GM12874 (cell line): ENCODE data around the gene IQCE.

Experiments
- CTCF ChIP-seq: IDR thresholded peaks from 2 replicates; pipeline ENCODE4 v1.5.1; 2011; ENCODE audit warnings: low read depth, mild to moderate bottlenecking, control low read depth, low read length, moderate library complexity; ENCODE audit not compliant: insufficient read depth

IQCE gene

GRCh38 chr7:2569421-2569820 lies 10.6 kb downstream of the IQCE start:
- TF ChIP-seq CTCF, result no peak

- no peak for TF ChIP-seq CTCF
These were observed 11.2 kb downstream of the IQCE start for GRCh38 chr7:2570021-2570420.

- no peak for TF ChIP-seq CTCF
These were observed 12.6 kb downstream of the IQCE start for GRCh38 chr7:2571409-2571808.

GRCh38 chr7:2572101-2572842 lies 13.5 kb downstream of the IQCE start:
- no peak for TF ChIP-seq CTCF

GRCh38 chr7:2573761-2574160 lies 15.0 kb downstream of the IQCE start:
- TF ChIP-seq CTCF, result no peak

GRCh38 chr7:2575046-2575732 lies 16.4 kb downstream of the IQCE start:
- no peak for TF ChIP-seq CTCF

- TF ChIP-seq CTCF, result no peak
These were observed 17.1 kb downstream of the IQCE start for GRCh38 chr7:2575733-2576340.
